ENCODE measurements around the gene SLC16A8.
A peak's percentile ranks its signal among the peaks of the same experiment; 100 is the strongest.
"Not testable (repeated sequence)": the region's sequence is repeated elsewhere in the genome, so short reads cannot be mapped to it uniquely, and the experiment has no call there.

SLC16A8 gene

DNA sequence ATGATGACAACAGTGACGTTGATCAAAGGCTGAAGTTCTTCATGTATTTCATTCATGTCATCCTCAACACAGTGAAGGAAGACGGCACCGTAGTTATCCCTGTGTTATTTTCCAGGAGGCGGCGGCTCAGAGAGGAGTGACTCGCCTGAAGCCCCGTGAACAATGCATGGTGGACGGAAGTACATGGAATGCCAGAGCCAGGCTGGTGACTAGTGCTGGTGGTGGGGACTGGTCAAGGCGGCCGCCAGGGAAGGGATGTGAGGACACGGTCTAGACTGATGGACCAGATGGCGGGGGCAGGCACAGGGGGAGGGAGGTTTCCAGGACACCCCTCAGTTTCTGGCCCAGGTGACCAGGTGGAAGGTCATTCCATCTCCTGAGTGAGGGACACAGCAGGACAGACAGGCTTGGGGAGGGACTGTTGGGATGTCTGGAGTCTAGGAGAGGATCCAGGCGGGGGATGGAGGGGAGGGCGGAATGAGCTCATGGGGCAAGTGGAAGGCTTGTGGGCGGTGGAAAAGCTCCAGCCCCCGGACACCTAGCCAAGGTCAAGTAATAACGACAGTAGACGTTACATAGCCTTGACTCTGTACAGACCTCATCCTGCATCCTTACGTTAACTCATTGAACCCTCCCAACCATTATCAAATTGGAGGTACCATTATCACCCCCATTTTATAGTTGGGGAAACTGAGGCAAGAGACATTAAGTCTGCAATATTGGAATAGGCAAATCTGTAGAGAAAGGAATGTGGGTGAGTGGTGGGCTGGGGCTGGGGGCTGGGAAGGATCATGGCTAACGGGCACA lies 42.8 kb downstream of the SLC16A8 start:
- no peak for DNase-seq

DNA sequence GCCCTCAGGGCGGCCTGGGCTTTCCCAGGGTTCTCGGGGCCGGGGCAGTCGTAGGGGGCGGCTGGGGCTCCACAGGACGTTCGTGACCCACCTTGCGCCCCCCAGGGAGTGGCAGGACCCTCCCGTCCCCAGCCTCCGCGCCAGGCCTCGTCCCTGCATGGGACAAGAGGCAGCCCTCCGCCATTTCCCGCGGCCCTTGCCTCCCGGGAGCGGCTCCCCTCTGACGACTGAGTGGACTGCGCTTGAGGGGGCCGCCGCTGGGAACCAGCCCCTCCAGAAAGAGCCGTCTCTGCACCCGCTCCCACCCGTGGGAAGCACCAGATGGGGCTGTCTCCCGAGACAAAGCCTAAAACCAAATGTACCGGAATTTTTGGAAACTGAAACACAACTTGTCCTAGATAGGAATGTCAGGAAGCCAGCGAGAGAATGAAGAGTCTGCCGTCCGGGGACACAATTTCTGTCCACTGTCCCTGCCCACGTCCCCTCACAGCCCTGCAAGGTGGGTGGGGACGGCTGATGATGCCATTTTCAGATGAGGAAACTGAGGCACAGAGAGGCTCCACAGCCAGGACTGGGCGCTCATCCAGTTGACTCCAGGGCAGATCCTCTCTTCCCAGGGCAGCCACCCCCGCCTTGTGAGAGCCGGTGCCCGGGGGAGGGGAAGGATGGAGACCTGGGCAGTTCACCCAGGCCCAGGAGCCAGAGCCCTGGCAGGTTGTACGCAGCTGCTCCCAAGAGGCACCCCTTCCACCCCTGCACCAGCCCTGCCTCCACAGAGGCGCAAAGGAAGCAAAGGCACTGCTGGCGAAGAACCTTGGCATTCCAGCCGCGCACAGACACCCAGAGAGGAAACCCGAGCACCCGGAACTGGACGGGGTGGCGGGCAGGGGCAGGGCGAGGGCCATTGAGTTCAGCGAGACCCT lies 44.8 kb downstream of the SLC16A8 start:
- no peak for DNase-seq

DNA sequence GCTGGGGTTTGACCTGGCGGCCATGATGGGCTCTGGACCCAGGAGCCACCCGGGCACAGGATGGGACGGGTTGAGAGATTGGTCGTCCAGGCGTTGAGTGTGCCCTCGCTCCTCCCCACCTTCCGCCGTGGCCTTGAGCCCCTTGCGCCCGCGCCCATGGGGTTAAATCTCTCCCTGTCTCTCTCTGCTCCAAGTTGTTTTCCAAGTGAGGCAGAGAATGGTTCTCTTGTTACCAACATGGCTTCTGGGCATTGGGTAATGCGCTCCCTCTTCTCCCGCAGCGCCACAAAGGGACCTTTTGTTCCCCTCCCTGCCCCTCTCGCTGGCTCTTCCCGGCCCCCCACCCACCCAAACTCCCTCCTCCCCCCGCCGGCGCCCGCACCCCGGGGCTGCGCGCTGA lies 45.6 kb downstream of the SLC16A8 start:
- no peak for DNase-seq

GRCh38 chr22:38037367-38038150 lies 46.4 kb downstream of the SLC16A8 start:
- not testable (repeated sequence) for DNase-seq

DNA sequence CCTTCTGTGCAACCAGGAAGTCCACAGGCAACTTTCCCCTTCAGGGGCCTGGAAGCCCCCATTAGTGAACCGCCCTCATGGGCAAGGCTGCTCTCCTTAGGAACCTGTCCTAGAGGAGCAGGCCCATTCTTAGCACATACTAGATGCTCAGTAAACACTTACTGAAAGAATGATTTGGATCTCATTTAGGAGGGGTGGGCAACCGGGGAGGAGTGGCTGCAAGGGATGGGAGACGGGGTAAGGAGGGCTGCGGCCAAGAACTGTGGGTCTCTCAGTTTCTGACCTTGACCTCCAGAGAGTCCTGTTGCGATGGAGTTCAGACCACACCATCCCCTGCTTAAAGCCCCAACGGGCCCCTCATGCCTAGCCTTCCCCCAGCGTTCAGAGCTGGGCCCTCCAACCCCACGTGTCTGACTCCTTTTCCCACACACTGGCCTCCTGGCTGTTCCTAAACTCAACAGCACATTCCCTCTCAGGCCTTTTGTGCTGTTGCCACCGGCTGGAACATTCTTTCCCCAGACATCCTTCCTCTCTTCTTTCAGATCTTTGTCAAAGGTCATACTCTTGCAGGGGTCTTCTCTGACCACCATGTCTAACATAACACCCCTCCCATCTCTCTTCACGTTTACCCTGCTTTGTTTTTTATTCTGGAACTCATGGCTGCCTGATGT lies 47.5 kb downstream of the SLC16A8 start:
- no peak for DNase-seq

- no peak for DNase-seq
These were observed 48.5 kb downstream of the SLC16A8 start for GRCh38 chr22:38035530-38035885.

DNA sequence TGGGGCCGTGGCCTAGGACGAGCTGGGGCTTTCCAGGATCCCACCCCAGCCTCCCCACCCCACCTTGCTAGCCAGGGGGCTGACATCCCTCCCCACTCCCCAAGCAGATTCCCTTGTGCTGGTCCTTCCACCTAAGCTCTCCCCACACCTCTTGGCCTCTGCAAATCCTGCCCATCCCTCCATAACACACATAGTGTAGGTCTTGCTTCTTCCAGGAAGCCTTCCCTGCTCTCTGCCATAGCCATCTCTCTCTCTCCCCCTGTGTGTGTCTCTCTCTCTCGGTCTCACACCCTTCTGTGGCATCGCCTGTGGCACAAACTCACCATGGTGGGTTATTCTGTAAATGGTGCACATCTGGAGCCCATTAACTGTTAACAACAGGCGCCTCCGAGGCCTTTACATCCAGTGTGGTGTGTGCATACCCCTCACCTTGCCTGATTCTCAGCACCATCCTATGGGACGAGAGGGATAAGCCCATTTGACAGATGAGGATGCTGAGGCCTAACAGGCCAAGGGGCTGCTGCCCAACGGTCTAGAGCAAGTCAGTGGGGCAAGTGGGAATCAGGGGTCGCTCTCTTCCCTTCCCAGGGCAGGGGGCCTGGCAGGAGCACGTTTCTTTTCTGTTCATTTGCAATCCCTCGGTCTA lies 49.0 kb downstream of the SLC16A8 start:
- no peak for DNase-seq

GRCh38 chr22:38034278-38034882 lies 49.6 kb downstream of the SLC16A8 start:
- DNase-seq, result peak; percentile 74

GRCh38 chr22:38033522-38034277 lies 50.3 kb downstream of the SLC16A8 start:
- DNase-seq, result no peak

- DNase-seq, result no peak
These were observed 51.1 kb downstream of the SLC16A8 start for GRCh38 chr22:38032681-38033521.

DNA sequence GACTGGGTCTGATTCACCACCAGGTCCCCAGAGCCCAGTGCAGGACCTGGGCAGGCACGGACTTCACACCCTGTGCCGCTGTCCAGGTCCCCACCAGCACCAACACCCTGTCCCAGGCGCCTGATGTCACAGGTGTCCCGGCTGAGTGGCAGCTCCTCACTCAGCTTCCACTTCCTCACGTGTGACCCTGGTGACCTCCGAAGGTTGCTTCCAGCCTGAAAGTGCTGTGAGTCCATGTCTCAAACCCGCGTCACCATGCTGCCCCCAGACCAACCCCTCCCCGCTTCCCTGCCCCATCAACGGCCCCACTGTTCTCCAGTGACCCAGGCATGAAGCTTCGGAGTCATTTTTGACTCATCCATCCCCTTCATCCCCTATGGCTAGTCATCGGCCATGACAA lies 52.5 kb downstream of the SLC16A8 start:
- DNase-seq, result no peak

DNA sequence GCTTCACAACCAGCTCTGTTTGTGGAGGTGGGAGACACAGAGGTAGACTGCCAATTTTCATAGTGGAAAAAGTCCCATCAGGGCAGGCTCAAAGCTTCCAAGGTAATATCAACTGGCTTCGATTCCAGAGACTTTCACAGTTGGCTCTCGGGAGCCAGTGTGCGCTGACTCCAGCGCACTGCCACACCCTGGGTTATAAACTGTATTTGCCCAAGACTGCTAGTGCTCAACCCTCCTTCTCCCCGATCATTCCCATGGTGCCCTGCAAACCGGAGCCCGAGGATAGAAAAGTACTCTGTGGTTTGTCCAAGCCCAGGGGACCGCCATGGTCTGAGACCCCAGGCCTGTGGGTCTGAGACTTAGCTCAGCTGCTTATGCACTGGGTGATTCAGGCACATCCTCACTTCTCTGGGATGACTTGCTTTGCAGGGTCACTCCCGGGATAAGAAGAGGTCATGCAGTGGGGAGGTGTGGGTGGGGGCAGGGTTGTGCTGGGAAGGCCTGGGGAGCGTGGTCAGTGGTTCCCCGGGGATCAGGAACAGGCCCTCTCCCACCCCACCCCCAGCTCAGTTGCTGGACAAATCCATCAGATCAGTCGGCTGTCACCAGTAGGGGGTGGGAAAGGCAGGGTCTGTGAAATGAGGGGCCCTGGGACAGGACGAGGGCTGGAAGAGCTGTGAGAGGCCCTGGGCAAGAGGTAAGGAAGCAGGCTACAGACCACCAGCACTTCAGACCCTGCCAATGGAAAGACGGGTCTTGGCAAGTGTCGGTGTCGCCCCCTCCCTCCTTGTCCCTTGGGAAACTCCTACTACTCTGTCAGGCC lies 53.5 kb downstream of the SLC16A8 start:
- DNase-seq, result no peak

DNA sequence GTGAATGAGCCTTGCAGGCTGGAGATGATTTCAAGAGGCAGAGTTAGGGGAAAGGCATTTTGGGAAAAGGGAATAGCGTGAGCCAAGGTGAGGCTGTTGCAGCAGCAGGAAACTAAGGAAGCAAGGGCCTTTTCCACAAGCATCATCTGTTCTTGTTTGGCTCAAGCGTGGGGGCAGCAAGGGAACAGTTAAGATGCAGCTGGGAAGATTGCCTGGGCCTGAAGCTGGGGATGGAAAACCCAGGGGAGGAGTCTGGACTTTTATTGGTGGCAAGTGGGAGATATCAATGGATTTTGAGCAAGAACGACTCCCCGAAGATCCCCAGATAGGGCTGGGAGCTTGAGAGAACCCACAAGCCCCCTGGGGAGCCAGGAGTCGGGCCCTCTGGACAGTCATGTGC lies 54.1 kb downstream of the SLC16A8 start:
- DNase-seq, result no peak

- DNase-seq, result no peak
These were observed 54.6 kb downstream of the SLC16A8 start for GRCh38 chr22:38029370-38029769.

GRCh38 chr22:38028344-38029130 lies 55.4 kb downstream of the SLC16A8 start:
- DNase-seq, result no peak
